IPS DF 6.9 (cell line): ENCODE results near the gene BCL3.
"Not testable (repeated sequence)": the region's sequence is repeated elsewhere in the genome, so short reads cannot be mapped to it uniquely, and the experiment has no call there.

Experiments used
- DNase-seq: peaks from one replicate; pipeline ENCODE4 v3.0.0-alpha.2; 2013; ENCODE audit warnings: low read depth, low spot score
- H3K27ac ChIP-seq: one replicate; pipeline ENCODE4 v1.5.1; 2013; ENCODE audit warnings: low read length, control low read depth
- H3K27me3 ChIP-seq: 2 replicates; pipeline ENCODE4 v1.6.1; 2013; ENCODE audit warnings: mild to moderate bottlenecking, low read length; ENCODE audit not compliant: control insufficient read depth, insufficient read depth
- H3K36me3 ChIP-seq: 2 replicates; pipeline ENCODE4 v1.6.1; 2013; ENCODE audit warnings: low read length; ENCODE audit not compliant: control insufficient read depth, insufficient read depth
- H3K4me1 ChIP-seq: 2 replicates; pipeline ENCODE4 v1.6.1; 2013; ENCODE audit warnings: low read length; ENCODE audit not compliant: control insufficient read depth, insufficient read depth
- H3K4me3 ChIP-seq: 2 replicates; pipeline ENCODE4 v1.5.1; 2013; ENCODE audit warnings: mild to moderate bottlenecking, low read length
- H3K9me3 ChIP-seq: 2 replicates; pipeline ENCODE4 v1.6.1; 2013; ENCODE audit warnings: low read length, inconsistent platforms; ENCODE audit not compliant: control insufficient read depth, insufficient read depth
- WGBS: extraction: QIAGEN DNeasy Blood & Tissue Kit; methylation state at CpG from one replicate; pipeline ENCODE4 v1.1.7; 2013; ENCODE audit warnings: mixed read lengths, missing lambda C conversion rate; ENCODE audit not compliant: insufficient read length, insufficient coverage; 5-methylcytosine and 5-hydroxymethylcytosine counted together

Gene BCL3

DNA sequence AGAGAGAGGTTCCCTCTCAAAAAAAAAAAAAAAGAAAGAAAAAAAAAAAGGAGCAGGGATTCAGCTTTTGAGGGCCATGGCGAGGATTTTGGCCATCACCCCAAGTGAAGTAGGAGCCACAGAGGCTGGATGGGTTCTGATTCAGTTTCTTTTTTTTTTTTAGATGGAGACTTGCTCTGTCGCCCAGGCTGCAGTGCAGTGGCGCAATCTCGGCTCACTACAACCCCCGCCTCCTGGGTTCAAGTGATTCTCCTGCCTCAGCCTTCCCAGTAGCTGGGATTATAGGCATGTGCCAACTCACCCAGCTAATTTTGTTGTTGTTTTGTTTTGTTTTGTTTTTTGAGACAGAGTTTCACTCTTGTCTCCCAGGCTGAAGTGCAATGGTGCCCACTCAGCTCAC lies 27.1 kb upstream of the BCL3 start:
- H3K36me3 ChIP-seq, H3K27me3 ChIP-seq, H3K9me3 ChIP-seq, DNase-seq, H3K27ac ChIP-seq, H3K4me3 ChIP-seq, H3K4me1 ChIP-seq: not testable (repeated sequence)
- no CpG with 5 or more reads among the region's 5 CpGs for WGBS

- no CpG with 5 or more reads among the region's 21 CpGs for WGBS
- DNase-seq: no peak
- no peak overlapping the region for H3K27ac ChIP-seq
- no peaks in the 10 kb centered on the region for H3K9me3 ChIP-seq
- H3K4me1 ChIP-seq: peaks cover 1% of the 10 kb centered on the region; the same call in 1 of the 2 replicates
- no peak overlapping the region for H3K4me3 ChIP-seq
- H3K36me3 ChIP-seq: no peaks in the 10 kb centered on the region
- no peaks in the 10 kb centered on the region for H3K27me3 ChIP-seq
Measured at GRCh38 chr19:44722131-44723121, 26.1 kb upstream of the BCL3 start.

- Histone ChIP-seq H3K36me3 (no peaks in the 10 kb centered on the region), H3K9me3 (no peaks in the 10 kb centered on the region), H3K4me1 (peaks cover 1% of the 10 kb centered on the region; the same call in 1 of the 2 replicates), H3K4me3 (no peak overlapping the region), H3K27me3 (no peaks in the 10 kb centered on the region), H3K27ac (no peak overlapping the region)
- no peak for DNase-seq
- WGBS: no CpG with 5 or more reads among the region's 10 CpGs
Measured at GRCh38 chr19:44723299-44723951, 25.1 kb upstream of the BCL3 start.

DNA sequence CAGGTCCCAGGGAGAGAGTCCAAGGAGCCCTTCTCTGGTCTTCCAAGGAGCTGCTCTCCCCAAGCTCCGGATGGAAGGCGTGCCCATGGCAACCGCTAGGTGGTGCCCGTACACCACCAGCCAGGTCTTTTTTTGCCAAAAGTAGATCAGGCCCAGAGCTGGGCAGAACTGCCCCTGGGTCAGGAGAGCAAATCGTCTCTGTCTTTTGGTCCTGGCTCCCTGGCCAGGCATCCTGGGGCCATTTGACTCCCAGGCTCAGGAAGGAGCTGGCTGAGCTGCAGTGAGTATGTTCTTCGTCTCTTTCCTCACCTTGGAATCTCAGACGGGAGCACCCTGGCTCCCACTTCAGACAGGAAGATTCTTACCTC lies 24.6 kb upstream of the BCL3 start:
- no CpG with 5 or more reads among the region's 7 CpGs for WGBS
- H3K4me3 ChIP-seq: no peak overlapping the region
- H3K4me1 ChIP-seq: peaks cover 1% of the 10 kb centered on the region; the same call in 1 of the 2 replicates
- DNase-seq: no peak
- no peak overlapping the region for H3K27ac ChIP-seq
- no peaks in the 10 kb centered on the region for H3K9me3 ChIP-seq
- no peaks in the 10 kb centered on the region for H3K27me3 ChIP-seq
- H3K36me3 ChIP-seq: no peaks in the 10 kb centered on the region

- Histone ChIP-seq H3K4me3 (no peak overlapping the region), H3K27ac (no peak overlapping the region), H3K27me3 (no peaks in the 10 kb centered on the region), H3K9me3 (no peaks in the 10 kb centered on the region), H3K36me3 (no peaks in the 10 kb centered on the region), H3K4me1 (no peaks in the 10 kb centered on the region; the same call in 1 of the 2 replicates)
- DNase-seq: no peak
- no CpG with 5 or more reads among the region's 18 CpGs for WGBS
Measured at GRCh38 chr19:44725251-44725650, 23.3 kb upstream of the BCL3 start.

- WGBS: no CpG with 5 or more reads among the region's 5 CpGs
- DNase-seq: no peak
- no peaks in the 10 kb centered on the region for H3K9me3 ChIP-seq
- no peaks in the 10 kb centered on the region for H3K27me3 ChIP-seq
- no peaks in the 10 kb centered on the region for H3K36me3 ChIP-seq
- no peak overlapping the region for H3K27ac ChIP-seq
- H3K4me3 ChIP-seq: no peak overlapping the region
- no peaks in the 10 kb centered on the region; the same call in 1 of the 2 replicates for H3K4me1 ChIP-seq
Measured at GRCh38 chr19:44725684-44726083, 22.8 kb upstream of the BCL3 start.

GRCh38 chr19:44726465-44726864 lies 22.0 kb upstream of the BCL3 start:
- Histone ChIP-seq H3K27ac (no peak overlapping the region), H3K9me3 (no peaks in the 10 kb centered on the region), H3K36me3 (no peaks in the 10 kb centered on the region), H3K4me3 (no peak overlapping the region), H3K27me3 (no peaks in the 10 kb centered on the region), H3K4me1 (no peaks in the 10 kb centered on the region; the same call in 1 of the 2 replicates)
- no CpG with 5 or more reads among the region's 12 CpGs for WGBS
- no peak for DNase-seq

GRCh38 chr19:44728178-44728577 lies 20.3 kb upstream of the BCL3 start:
- Histone ChIP-seq H3K4me1 (no peaks in the 10 kb centered on the region; the same call in 1 of the 2 replicates), H3K27me3 (no peaks in the 10 kb centered on the region), H3K27ac (no peak overlapping the region), H3K9me3 (no peaks in the 10 kb centered on the region), H3K4me3 (no peak overlapping the region), H3K36me3 (no peaks in the 10 kb centered on the region)
- DNase-seq: no peak
- WGBS: no CpG with 5 or more reads among the region's 6 CpGs

- Histone ChIP-seq H3K4me1 (no peaks in the 10 kb centered on the region; the same call in 1 of the 2 replicates), H3K36me3 (no peaks in the 10 kb centered on the region), H3K27ac (no peak overlapping the region), H3K27me3 (no peaks in the 10 kb centered on the region), H3K4me3 (no peak overlapping the region), H3K9me3 (no peaks in the 10 kb centered on the region)
- DNase-seq: no peak
- no CpG with 5 or more reads among the region's 8 CpGs for WGBS
Measured at GRCh38 chr19:44729516-44730033, 18.9 kb upstream of the BCL3 start.

GRCh38 chr19:44731081-44731480 lies 17.4 kb upstream of the BCL3 start:
- Histone ChIP-seq H3K4me3 (no peak overlapping the region), H3K27me3 (no peaks in the 10 kb centered on the region), H3K4me1 (no peaks in the 10 kb centered on the region; the same call in none of the 2 replicates), H3K36me3 (no peaks in the 10 kb centered on the region), H3K27ac (no peak overlapping the region), H3K9me3 (no peaks in the 10 kb centered on the region)
- no CpG with 5 or more reads among the region's 5 CpGs for WGBS
- no peak for DNase-seq
